H1 (cell line): Measurements from ENCODE around the gene PTX4. TPM values are rescaled to one million over a fixed set of nuclear protein-coding genes. Genes with fewer than 3 reads are reported as not detected.

Experiments used
- CTCF ChIA-PET: fragments of 300-600 bp; sonication (Branson Sonifier 250); formaldehyde crosslinking; loops from one replicate; lab custom pipeline; 2021; ENCODE audit not compliant: partially characterized antibody; lab: Charles Lee
- POLR2A ChIA-PET: fragments of 300-600 bp; sonication (Branson Sonifier 250); formaldehyde crosslinking; loops from one replicate; lab custom pipeline; 2021; ENCODE audit warnings: inconsistent platforms; ENCODE audit not compliant: partially characterized antibody; lab: Charles Lee
- DNase-seq, 2 experiments: peaks; one replicate each; pipeline versions ENCODE4 v3.0.0 to v3.0.0-alpha.2; 2010 to 2022; ENCODE audit warnings: low spot score in 2 of 2, low read depth in 1 of 2, mixed read lengths in 1 of 2
- FAIRE-seq: peaks from 2 replicates; lab custom pipeline; 2011; peaks lifted over from hg19 to GRCh38; lab: Jason Lieb, UNC
- H2AFZ ChIP-seq: 2 replicates; pipeline ENCODE4 v1.8.1; 2012; ENCODE audit warnings: low read length, inconsistent platforms
- H2AK5ac ChIP-seq: 2 replicates; pipeline ENCODE4 v1.6.1; 2013; ENCODE audit warnings: low read depth, low read length
- H2BK120ac ChIP-seq: replicated peaks from 2 replicates; pipeline ENCODE3; 2013; ENCODE audit warnings: low read depth, low read length, inconsistent platforms
- H2BK12ac ChIP-seq: 2 replicates; pipeline ENCODE4 v1.6.1; 2013; ENCODE audit warnings: low read depth, low read length
- H2BK15ac ChIP-seq: 2 replicates; pipeline ENCODE4 v1.6.1; 2013; ENCODE audit warnings: low read length
- H2BK20ac ChIP-seq: 2 replicates; pipeline ENCODE4 v1.6.1; 2013; ENCODE audit warnings: low read length
- H2BK5ac ChIP-seq: 2 replicates; pipeline ENCODE4 v1.6.1; 2013; ENCODE audit warnings: low read depth, low read length
- H3K14ac ChIP-seq: 2 replicates; pipeline ENCODE4 v1.6.1; 2013; ENCODE audit warnings: inconsistent platforms; ENCODE audit not compliant: insufficient read length
- H3K18ac ChIP-seq: 2 replicates; pipeline ENCODE4 v1.6.1; 2013; ENCODE audit warnings: low read length; ENCODE audit errors: extremely low read depth
- H3K23ac ChIP-seq: 2 replicates; pipeline ENCODE4 v1.6.1; 2013; ENCODE audit warnings: inconsistent platforms; ENCODE audit not compliant: insufficient read length
- H3K23me2 ChIP-seq: 2 replicates; pipeline ENCODE4 v1.6.1; 2013; ENCODE audit warnings: low read depth, low read length
- H3K27ac ChIP-seq: 2 replicates; pipeline ENCODE4 v1.6.1; 2011; ENCODE audit warnings: low read depth, low read length, inconsistent platforms
- H3K27me3 ChIP-seq, 4 experiments: replicated peaks in 1 of 4; 1 replicate in 1 of 4; 2 replicates in 3 of 4; pipeline versions ENCODE4 v1.6.1 to v1.8.1; 2011 to 2013; ENCODE audit warnings: low read length in 3 of 4, mild to moderate bottlenecking in 3 of 4, inconsistent platforms in 2 of 4, mixed read lengths in 2 of 4, moderate library complexity in 1 of 4; ENCODE audit not compliant: control insufficient read depth in 3 of 4, insufficient read depth in 3 of 4; ENCODE audit errors: extremely low read depth in 1 of 4
- H3K36me3 ChIP-seq, 4 experiments: 2 replicates each; pipeline versions ENCODE4 v1.6.1 to v1.8.1; 2011 to 2013; ENCODE audit warnings: mild to moderate bottlenecking in 4 of 4, low read length in 3 of 4, moderate library complexity in 2 of 4, control low read depth in 1 of 4, inconsistent platforms in 1 of 4; ENCODE audit not compliant: insufficient read depth in 4 of 4, control insufficient read depth in 2 of 4
- H3K4ac ChIP-seq: replicated peaks from 2 replicates; pipeline ENCODE3; 2013; ENCODE audit warnings: low read length, low read depth, mixed read lengths, inconsistent platforms; ENCODE audit not compliant: insufficient read length
- H3K4me1 ChIP-seq, 4 experiments: replicated peaks in 1 of 4; 1 replicate in 1 of 4; 2 replicates in 3 of 4; pipeline versions ENCODE4 v1.6.1 to v1.8.1; 2011 to 2013; ENCODE audit warnings: low read length in 3 of 4, inconsistent platforms in 2 of 4, mixed read lengths in 1 of 4; ENCODE audit not compliant: insufficient read depth in 4 of 4, control insufficient read depth in 3 of 4
- H3K4me2 ChIP-seq, 2 experiments: 2 replicates each; pipeline versions ENCODE4 v1.6.1 to v1.8.1; 2011 to 2013; ENCODE audit warnings: low read depth in 2 of 2, low read length in 2 of 2, control low read depth in 1 of 2, inconsistent platforms in 1 of 2, mild to moderate bottlenecking in 1 of 2; ENCODE audit not compliant: insufficient read depth in 1 of 2
- H3K4me3 ChIP-seq, 4 experiments: fragments of 200-600, 300-600 bp in 1 of 4; sonication (generic), shearing (Covaris generic), sonication (Bioruptor Twin) in 1 of 4; 2 replicates each; pipeline versions ENCODE4 v1.5.1 to v1.8.1; 2011 to 2016; ENCODE audit warnings: low read length in 4 of 4, low read depth in 3 of 4, control low read depth in 2 of 4, inconsistent platforms in 2 of 4, mild to moderate bottlenecking in 2 of 4, mixed read lengths in 1 of 4, moderate library complexity in 1 of 4; ENCODE audit not compliant: insufficient read depth in 2 of 4; ENCODE audit errors: extremely low read depth in 1 of 4
- H3K56ac ChIP-seq: replicated peaks from 2 replicates; pipeline ENCODE3; 2013; ENCODE audit warnings: low read depth, mild to moderate bottlenecking, mixed read lengths, low read length, inconsistent platforms; ENCODE audit not compliant: insufficient read length
- H3K79me1 ChIP-seq: 2 replicates; pipeline ENCODE4 v1.6.1; 2013; ENCODE audit warnings: low read depth, low read length, control low read depth
- H3K79me2 ChIP-seq, 2 experiments: 2 replicates each; pipeline versions ENCODE4 v1.6.1 to v1.8.1; 2012 to 2013; ENCODE audit warnings: low read length in 2 of 2, mild to moderate bottlenecking in 2 of 2, inconsistent platforms in 1 of 2; ENCODE audit not compliant: insufficient read depth in 2 of 2, control insufficient read depth in 1 of 2
- H3K9ac ChIP-seq, 4 experiments: replicated peaks in 1 of 4; 1 replicate in 1 of 4; 2 replicates in 3 of 4; pipeline versions ENCODE4 v1.6.1 to v1.8.1; 2011 to 2013; ENCODE audit warnings: low read depth in 3 of 4, low read length in 3 of 4, control low read depth in 2 of 4, mild to moderate bottlenecking in 2 of 4, moderate library complexity in 2 of 4, inconsistent platforms in 1 of 4; ENCODE audit errors: extremely low read depth in 1 of 4
- H3K9me3 ChIP-seq, 2 experiments: 2 replicates each; pipeline versions ENCODE4 v1.6.1 to v1.8.1; 2012 to 2013; ENCODE audit warnings: mild to moderate bottlenecking in 2 of 2, moderate library complexity in 2 of 2, control low read depth in 1 of 2, inconsistent platforms in 1 of 2, low read depth in 1 of 2, low read length in 1 of 2, mixed read lengths in 1 of 2; ENCODE audit not compliant: insufficient read depth in 2 of 2
- H4K20me1 ChIP-seq, 2 experiments: replicated peaks in 1 of 2; 2 replicates each; pipeline versions ENCODE3 to v1.8.1; 2011 to 2013; ENCODE audit warnings: inconsistent platforms in 2 of 2, low read length in 2 of 2, mild to moderate bottlenecking in 1 of 2; ENCODE audit not compliant: insufficient read depth in 2 of 2, control insufficient read depth in 1 of 2
- H4K5ac ChIP-seq: 2 replicates; pipeline ENCODE4 v1.6.1; 2013; ENCODE audit warnings: low read length, low read depth, mixed read lengths, inconsistent platforms; ENCODE audit not compliant: insufficient read length
- H4K8ac ChIP-seq: 2 replicates; pipeline ENCODE4 v1.8.0; 2013; ENCODE audit warnings: mild to moderate bottlenecking, moderate library complexity, low read length, inconsistent platforms; ENCODE audit not compliant: insufficient read depth; ENCODE audit errors: extremely low read depth
- H4K91ac ChIP-seq: replicated peaks from 2 replicates; pipeline ENCODE3; 2013; ENCODE audit warnings: low read length, mixed read lengths, inconsistent platforms; ENCODE audit not compliant: insufficient read length
- HDAC2 ChIP-seq, 2 experiments: fragments of 300-600 bp in 1 of 2; sonication (generic) in 1 of 2; IDR thresholded peaks; 2 replicates each; pipeline ENCODE4 v1.6.1; 2011 to 2012; ENCODE audit warnings: low read depth in 2 of 2, low read length in 2 of 2, mild to moderate bottlenecking in 2 of 2, moderate library complexity in 2 of 2, borderline replicate concordance in 1 of 2, inconsistent platforms in 1 of 2
- HDAC6 ChIP-seq: IDR thresholded peaks from one replicate; pipeline ENCODE4 v1.7.1; 2012; ENCODE audit warnings: low read depth, mild to moderate bottlenecking, inconsistent platforms, low read length, moderate library complexity
- JUN ChIP-seq: IDR thresholded peaks from 2 replicates; pipeline ENCODE4 v1.6.1; 2011; ENCODE audit warnings: low read depth, mild to moderate bottlenecking, improper control_type of control experiment, low read length
- MAFK ChIP-seq: IDR thresholded peaks from 2 replicates; pipeline ENCODE4 v1.6.1; 2012; ENCODE audit warnings: low read depth, mild to moderate bottlenecking, improper control_type of control experiment, low read length
- SAP30 ChIP-seq: fragments of 300-600 bp; sonication (generic); IDR thresholded peaks from 2 replicates; pipeline ENCODE4 v1.7.1; 2012; ENCODE audit warnings: low read length, moderate library complexity, mild to moderate bottlenecking, inconsistent platforms; ENCODE audit not compliant: insufficient read depth, insufficient replicate concordance
- TEAD4 ChIP-seq: IDR thresholded peaks from 2 replicates; pipeline ENCODE4 v1.6.1; 2012; ENCODE audit warnings: low read depth, low read length, inconsistent platforms, mixed read lengths
- WGBS, 2 experiments: shearing (Covaris generic) in 1 of 2; methylation state at CpG; one replicate each; pipeline versions ENCODE4 v1.1.6 to v1.1.7; 2013 to 2015; ENCODE audit warnings: low lambda C conversion rate in 2 of 2, mixed read lengths in 2 of 2, inconsistent platforms in 1 of 2, low coverage in 1 of 2, missing lambda C conversion rate in 1 of 2; ENCODE audit not compliant: insufficient replicate concordance in 2 of 2, insufficient coverage in 1 of 2, insufficient read length in 1 of 2; ENCODE audit errors: extremely low coverage in 1 of 2, missing lambda C conversion rate in 1 of 2; 5-methylcytosine and 5-hydroxymethylcytosine counted together
- polyA plus RNA-seq, 7 experiments: library from polyadenylated mRNA; depleted of rRNA in 3 of 7; stranded (reverse) in 5 of 7; unstranded in 2 of 7; fragments of >200 nt in 5 of 7; fragments of 200-250 nt in 2 of 7; gene quantifications; 1 replicate in 5 of 7; 2 replicates in 1 of 7; 4 replicates in 1 of 7; pipeline versions ENCODE4 v1.2.1 to v1.2.3, GENCODE V29; 2011 to 2013; ENCODE audit warnings: missing spikeins in 2 of 7, mixed read lengths in 2 of 7
- total RNA-seq: library from RNA; stranded (reverse); fragmentation: NEBNext Ultra II Directional; extraction: Animal tissue kit (Norgen Biotek cat#: 25700); gene quantifications from 2 replicates; pipeline ENCODE4 v1.2.1, GENCODE V29; 2021
- TF ChIP-seq, protein P1 (sequence below): IDR thresholded peaks from 2 replicates; pipeline ENCODE4 v1.6.1; 2011; ENCODE audit warnings: low read depth, mild to moderate bottlenecking, low read length; ENCODE audit not compliant: insufficient read depth
- TF ChIP-seq, protein P2 (sequence below): IDR thresholded peaks from 2 replicates; pipeline ENCODE4 v1.6.1; 2012; ENCODE audit warnings: inconsistent platforms

The PTX4 gene
- total and polyA plus RNA-seq, 2 of the 8 experiments (the other 6 are each of a cell fraction or from before 2014, with no cell fraction given): not detected

- no peaks in the 10 kb centered on the region for H3K79me2 ChIP-seq
- ChIA-PET POLR2A (interaction anchor here (0.6 to 2.0 kb wide), 5 partner anchors 9 to 296 kb away, joined by 3 to 8 read pairs (median 3); partner anchors contain the start of genes NUBP2, SPSB3 and UQCC4), CTCF (interaction anchor here (0.5 to 1.2 kb wide), 5 partner anchors 9 to 105 kb away, joined by 3 to 5 read pairs (median 3); no protein-coding TSS in a partner anchor)
- H2BK15ac ChIP-seq: no peak overlapping the region
- H4K5ac ChIP-seq: no peak overlapping the region
- no peak overlapping the region for H3K18ac ChIP-seq
- H2BK120ac ChIP-seq: no peak overlapping the region
- no peaks in the 10 kb centered on the region for H3K23me2 ChIP-seq
- H2BK20ac ChIP-seq: no peak overlapping the region
- FAIRE-seq: no peak
- no peak overlapping the region for H3K4ac ChIP-seq
- H3K9me3 ChIP-seq: no peaks in the 10 kb centered on the region; a peak in 1 of 4 replicates
- no peak overlapping the region for H3K23ac ChIP-seq
- no peak overlapping the region for H2BK5ac ChIP-seq
- H3K9ac ChIP-seq: no peak overlapping the region
- no peaks in the 10 kb centered on the region for H3K4me1 ChIP-seq
- no peak overlapping the region for H3K27ac ChIP-seq
- H3K4me2 ChIP-seq: no peak overlapping the region
- no peak overlapping the region for H3K4me3 ChIP-seq
- H4K20me1 ChIP-seq: no peaks in the 10 kb centered on the region
- WGBS, 2 experiments: 93% methylated on average over 30 of the region's 33 CpGs; no CpG with 5 or more reads in 1 of the 2 experiments
- H3K27me3 ChIP-seq: peaks cover 0 to 8% (median 0%) of the 10 kb centered on the region in 4 experiments; a peak in 1 of 7 replicates
- no peaks in the 10 kb centered on the region for H3K36me3 ChIP-seq
- H3K56ac ChIP-seq: no peak overlapping the region
- peak in 1 of 2 experiments; percentile 42 for DNase-seq
- H4K91ac ChIP-seq: no peak overlapping the region
- H3K14ac ChIP-seq: no peak overlapping the region
- H4K8ac ChIP-seq: no peak overlapping the region
- no peak overlapping the region for H2BK12ac ChIP-seq
- no peak overlapping the region for H2AK5ac ChIP-seq
- H3K79me1 ChIP-seq: no peaks in the 10 kb centered on the region
- no peak overlapping the region for H2AFZ ChIP-seq
- TF ChIP-seq HDAC6 (no peak), MAFK (no peak), TEAD4 (no peak), SAP30 (no peak), HDAC2 (IDR thresholded peaks at IDR 0.05; ENCODE audit: borderline replicate concordance in 1 of 2, low read depth in 2 of 2, low read length in 2 of 2) (no peak), JUN (no peak)
- TF ChIP-seq, protein P1, sequence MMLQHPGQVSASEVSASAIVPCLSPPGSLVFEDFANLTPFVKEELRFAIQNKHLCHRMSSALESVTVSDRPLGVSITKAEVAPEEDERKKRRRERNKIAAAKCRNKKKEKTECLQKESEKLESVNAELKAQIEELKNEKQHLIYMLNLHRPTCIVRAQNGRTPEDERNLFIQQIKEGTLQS: no peak
- TF ChIP-seq, protein P2, sequence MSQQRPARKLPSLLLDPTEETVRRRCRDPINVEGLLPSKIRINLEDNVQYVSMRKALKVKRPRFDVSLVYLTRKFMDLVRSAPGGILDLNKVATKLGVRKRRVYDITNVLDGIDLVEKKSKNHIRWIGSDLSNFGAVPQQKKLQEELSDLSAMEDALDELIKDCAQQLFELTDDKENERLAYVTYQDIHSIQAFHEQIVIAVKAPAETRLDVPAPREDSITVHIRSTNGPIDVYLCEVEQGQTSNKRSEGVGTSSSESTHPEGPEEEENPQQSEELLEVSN: no peak
Measured at GRCh38 chr16:1486551-1487390, 2.0 kb downstream of the PTX4 start.
